Esophagus muscularis mucosa (tissue), 3 donors: Measurements from ENCODE around the gene CANX.

Source experiments
- CTCF ChIP-seq, 3 experiments: fragments of 200-600 bp in 2 of 3; fragments of 450-650 bp in 1 of 3; sonication (generic) in 2 of 3; IDR thresholded peaks; one replicate each; pipeline ENCODE4 v1.5.1; 2017 to 2019; ENCODE audit warnings: antibody characterized with exemption in 3 of 3, mild to moderate bottlenecking in 2 of 3, moderate library complexity in 1 of 3
- POLR2A ChIP-seq: fragments of 450-650 bp; IDR thresholded peaks from one replicate; pipeline ENCODE4 v1.6.1; 2017; ENCODE audit warnings: antibody characterized with exemption, moderate library complexity, mild to moderate bottlenecking, low read depth

GRCh38 chr5:179767496-179768100 is 68.8 kb downstream of the CANX start:
- no peak for TF ChIP-seq CTCF (IDR thresholded peaks at IDR 0.05)
- TF ChIP-seq POLR2A: no peak
